GM21515 (cell line): ENCODE results near the gene SRPRB.

ENCODE experiments used
- ATAC-seq: cut with Tn5 transposase; IDR thresholded peaks from one replicate; pipeline ENCODE4 v1.9.1; 2021; ENCODE audit not compliant: unreplicated experiment

Gene SRPRB

GRCh38 chr3:133840055-133840737 lies 34.6 kb downstream of the SRPRB start:
- ATAC-seq, result no peak

DNA sequence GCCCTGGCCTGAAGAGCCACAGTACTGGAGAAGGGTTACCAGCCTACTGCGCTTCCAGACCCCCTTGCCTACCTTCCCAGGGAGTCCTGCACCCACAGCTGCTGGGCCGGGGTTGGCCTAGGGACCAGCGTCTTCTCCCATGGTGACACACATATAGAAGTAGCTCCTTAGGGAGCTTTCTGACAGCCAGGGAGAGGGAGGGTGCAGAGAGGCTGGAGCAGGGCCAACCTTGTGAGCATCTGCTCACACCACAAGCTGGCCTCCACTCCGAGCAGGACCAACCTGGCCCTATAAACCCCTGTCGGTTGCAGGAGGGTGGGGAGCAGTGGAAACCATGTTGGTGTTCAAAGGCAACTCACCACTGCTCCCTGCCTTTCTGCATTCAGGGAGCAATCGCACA lies 35.2 kb downstream of the SRPRB start:
- no peak for ATAC-seq

DNA sequence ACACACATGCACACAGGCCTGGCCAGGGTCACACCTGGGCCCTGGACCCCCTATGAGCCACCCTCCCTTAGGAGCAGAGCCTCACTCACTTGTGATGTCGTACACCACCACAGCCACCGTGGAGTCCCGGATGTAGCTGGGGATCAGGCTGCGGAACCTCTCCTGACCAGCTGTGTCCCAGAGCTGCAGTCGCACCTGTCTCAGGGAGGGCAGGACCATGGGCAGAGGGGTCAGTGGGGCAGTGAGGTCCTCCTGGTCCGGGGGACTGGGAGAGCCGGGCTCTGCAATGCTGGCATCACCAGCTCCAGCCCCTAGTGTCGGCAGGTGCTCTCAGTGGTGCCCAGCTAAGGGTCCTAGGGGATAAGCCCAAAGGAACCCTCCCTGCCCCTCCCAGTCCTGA lies 35.6 kb downstream of the SRPRB start:
- no peak for ATAC-seq

DNA sequence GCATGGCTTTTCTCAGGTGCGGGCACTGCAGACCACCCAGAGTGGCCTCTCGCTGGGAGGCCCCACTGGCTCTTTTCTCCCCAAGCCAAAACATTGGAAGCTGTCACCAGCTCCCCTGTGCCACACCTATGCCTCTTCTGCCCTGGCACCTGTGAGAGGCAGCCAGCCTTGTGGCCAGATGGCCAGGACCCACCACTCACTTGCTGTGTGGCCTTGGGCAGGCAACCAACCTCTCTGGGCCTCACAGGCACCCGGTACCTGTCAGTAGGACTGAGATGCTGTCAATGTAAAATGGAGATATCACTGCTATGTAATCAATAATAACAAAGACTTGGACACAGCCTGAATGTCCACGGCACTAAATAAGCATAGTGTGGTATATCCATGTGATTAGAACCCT lies 36.5 kb downstream of the SRPRB start:
- ATAC-seq, result no peak

- ATAC-seq, result no peak
Observed at GRCh38 chr3:133843634-133844033, 38.0 kb downstream of the SRPRB start.

GRCh38 chr3:133845127-133845526 lies 39.5 kb downstream of the SRPRB start:
- no peak for ATAC-seq

DNA sequence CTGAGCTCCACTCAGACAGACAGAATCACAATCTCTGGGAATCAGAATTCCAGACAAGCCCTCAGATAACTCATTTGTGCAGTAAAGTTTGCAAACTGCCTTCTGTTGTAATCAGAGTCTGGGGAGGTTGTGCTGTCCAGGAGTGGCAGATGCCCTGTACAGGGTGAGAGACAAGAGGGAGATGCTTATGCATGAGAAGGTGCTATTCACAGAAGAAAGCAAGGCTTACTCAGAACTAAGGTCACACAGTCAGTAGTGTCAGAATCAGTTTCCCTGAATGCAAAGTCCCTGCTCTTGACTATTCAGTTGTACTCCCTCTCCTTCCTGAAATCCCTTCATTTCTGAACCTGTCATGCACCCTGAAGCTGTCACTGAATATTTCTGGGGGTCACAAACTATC lies 43.7 kb downstream of the SRPRB start:
- no peak for ATAC-seq

GRCh38 chr3:133850034-133850433 lies 44.4 kb downstream of the SRPRB start:
- ATAC-seq, result no peak

DNA sequence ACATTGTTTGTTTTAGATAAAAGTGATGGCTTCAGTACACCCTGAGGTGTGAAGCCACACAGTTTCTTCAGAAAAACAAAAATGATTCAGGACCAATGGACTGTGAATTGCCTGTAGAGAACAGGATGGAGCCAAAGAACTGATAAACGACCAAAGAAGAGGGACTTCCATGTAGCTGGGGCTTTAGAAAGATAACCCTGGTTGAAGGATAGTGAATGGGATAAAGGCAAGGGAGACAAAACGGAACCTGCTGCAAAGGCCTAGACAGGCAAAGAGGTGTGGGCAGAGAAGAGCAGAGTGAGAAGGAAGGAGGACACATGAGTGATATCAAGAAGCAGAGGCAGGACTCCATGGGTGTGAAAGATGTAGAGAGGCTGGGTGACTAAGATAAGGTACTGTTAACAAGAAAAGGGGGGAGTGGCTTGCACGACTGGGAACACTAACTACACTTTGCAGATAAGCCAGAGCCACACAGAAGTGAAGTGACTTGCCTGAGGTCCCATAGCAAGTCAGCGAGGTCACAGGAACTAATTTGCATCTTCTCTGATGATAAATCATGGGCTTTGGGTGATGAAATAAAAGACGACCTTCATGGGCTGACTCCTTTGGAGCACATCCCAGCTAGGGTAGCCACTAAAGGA lies 45.8 kb downstream of the SRPRB start:
- ATAC-seq, result peak; percentile 54

DNA sequence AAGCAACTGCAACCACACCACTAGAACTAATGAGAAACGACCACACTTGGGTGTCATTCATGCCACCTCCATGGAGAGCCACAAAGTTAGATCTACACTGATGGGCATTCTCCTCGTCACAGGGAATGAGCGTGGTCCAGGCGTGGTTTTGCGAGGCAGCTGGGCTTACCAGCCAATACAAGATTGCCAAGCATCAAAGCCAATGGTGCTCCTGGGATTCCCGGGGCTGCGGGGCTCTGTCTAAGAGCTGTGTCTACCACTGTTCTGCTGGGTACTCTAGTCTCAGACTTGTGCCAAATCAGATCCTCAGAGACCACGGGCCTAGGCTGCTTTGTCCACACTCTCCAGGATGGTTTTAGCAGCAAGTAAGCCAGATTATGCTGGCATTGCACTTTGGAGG lies 46.3 kb downstream of the SRPRB start:
- no peak for ATAC-seq

DNA sequence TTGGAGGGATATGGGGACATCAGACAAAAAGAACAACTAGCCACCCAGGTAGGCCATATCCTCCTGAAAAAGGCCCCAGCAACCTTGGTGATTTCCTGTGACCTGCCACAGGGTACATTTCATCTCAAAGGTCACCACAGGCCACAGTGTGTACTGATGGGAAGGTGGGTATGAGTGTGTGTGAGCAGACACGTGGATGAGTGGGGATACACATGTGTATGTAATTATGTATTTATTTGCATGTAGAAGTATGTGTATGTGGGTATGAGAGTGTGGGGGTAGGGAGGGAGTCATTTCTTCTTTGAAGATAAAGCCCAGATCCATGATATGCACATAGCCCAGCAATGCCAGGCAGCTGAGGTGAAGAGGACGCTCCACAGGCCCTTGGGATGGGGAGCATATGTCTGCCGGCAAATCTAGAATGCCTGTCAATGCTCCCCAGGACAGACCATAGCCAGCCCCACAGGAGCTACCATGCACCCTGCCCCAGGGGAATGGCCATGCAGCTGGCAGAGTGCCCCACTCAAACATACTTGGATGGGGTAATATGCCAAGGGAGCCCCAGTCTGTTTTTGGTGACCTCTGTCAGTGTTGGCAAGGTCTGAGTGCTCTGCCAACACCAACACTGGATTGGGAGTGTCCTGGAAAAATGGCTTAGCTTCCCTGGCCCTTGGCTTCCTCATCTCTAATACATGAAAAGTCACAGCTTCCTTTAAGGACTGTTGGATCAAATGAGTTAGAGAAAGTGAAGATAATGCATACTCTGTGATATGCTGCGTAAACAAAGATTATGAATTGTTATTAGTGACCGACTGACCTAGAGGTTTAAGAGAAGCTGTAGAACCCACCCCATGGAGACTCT lies 47.7 kb downstream of the SRPRB start:
- ATAC-seq, result no peak

DNA sequence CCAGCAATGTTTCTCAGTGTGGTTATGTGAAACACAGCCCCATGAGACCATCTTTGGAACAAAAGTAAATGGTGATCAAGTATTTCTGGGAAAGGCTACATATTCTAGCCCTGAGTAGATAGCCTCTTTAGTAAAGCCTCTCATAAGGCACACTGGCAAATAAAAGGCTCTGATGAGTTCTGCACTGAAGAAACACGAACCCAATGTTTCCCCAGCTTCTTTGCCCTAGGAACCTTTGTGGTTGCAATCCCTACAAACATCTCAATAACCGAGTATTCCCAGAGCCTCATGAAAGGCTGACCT lies 48.3 kb downstream of the SRPRB start:
- ATAC-seq, result no peak

DNA sequence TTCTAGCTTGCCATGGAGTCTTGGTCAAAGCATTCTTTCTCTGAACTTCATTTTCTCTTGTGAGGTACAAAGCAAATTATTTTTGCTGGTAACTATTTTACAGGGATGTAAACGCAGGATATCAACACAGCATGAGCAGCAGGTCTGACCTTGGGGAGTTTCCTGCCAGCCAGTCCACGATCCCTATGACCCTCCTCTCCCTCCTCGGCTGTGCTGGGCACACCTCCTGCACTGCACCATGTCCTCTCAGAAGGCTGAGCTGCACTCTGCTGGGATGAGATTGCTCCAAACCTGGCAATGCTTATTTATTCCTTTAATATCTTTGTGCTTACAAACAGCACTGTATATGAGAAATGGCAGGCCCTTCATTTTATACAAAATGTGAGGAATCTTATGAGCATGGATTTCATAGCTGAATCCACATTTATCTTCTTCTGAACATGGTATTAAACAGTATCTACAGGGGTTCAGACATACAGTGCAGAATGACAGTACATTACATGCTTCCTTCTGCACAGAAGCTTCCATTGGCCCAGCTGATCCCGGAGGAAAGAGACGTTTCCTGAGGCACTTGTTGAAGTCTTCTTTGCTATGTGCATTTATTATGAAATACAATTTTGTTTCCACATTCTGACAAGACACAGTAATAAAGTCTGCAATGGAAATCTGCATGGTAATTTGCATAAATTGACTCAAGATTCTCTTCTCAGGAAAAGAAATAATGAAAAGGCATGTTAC lies 48.8 kb downstream of the SRPRB start:
- no peak for ATAC-seq

- no peak for ATAC-seq
Observed at GRCh38 chr3:133855002-133855370, 49.4 kb downstream of the SRPRB start.

- no peak for ATAC-seq
Observed at GRCh38 chr3:133855772-133856171, 50.2 kb downstream of the SRPRB start.

GRCh38 chr3:133856316-133856715 lies 50.7 kb downstream of the SRPRB start:
- ATAC-seq, result no peak

DNA sequence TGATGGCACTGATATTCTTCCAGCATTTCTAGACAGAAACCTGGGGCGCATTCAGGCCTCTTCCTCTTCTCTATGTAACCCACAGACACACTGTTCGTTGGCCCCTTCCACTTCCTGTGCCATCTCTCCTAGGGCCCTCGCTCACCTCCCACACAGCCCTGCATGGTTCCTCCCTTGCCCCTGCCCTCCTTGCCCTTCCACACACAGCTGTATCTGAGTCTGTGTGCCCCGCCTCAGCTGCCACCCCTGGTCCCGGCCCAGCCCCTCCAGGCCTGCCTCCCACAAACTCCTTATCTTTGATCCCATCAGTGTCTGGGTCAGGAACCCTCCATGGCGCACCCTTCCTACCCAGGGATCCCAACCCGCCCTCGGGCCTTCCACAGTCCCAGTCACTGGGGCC lies 52.2 kb downstream of the SRPRB start:
- no peak for ATAC-seq

DNA sequence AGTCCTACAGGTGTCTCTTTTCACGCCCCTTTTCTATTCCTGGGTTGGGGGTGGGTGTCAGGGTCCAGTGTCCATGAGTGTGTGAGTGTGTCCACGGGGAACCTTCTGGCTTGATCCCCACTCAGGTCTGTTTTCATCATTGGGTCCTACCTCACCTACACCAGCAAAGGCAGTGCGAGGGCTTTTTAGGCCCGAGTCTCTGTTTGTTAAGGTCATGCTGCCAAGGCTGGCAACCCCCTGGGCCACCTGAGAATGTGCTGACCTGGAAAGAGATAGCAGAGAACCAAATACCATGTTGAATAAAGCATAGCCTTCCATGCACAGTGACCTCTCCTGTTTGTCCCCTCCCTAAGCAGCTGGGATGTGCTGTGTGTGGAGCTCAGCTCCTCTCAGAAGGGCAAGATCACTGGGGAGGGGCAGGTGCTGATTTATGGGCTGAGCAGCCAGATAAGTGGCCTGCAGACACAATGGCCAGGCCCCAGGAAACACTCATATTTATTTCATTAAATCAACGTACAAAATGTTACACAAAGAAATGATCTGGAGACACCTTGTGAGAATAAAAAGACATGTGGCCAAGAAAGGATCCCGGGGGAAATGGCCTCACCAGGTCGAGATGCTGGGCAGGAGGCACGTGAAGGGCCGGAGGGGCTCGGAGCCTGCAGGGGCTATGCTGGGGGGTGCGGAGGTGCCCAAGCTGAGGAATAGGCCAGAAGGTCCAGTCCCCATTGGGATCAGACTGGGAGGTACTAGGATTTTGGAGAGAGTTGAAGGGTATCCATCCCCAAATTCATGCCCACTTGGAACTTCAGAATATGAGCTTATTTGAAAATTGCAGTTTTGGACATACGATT lies 54.0 kb downstream of the SRPRB start:
- ATAC-seq, result no peak

GRCh38 chr3:133860519-133860918 lies 54.9 kb downstream of the SRPRB start:
- ATAC-seq, result no peak

- ATAC-seq, result no peak
Observed at GRCh38 chr3:133862161-133862560, 56.5 kb downstream of the SRPRB start.

DNA sequence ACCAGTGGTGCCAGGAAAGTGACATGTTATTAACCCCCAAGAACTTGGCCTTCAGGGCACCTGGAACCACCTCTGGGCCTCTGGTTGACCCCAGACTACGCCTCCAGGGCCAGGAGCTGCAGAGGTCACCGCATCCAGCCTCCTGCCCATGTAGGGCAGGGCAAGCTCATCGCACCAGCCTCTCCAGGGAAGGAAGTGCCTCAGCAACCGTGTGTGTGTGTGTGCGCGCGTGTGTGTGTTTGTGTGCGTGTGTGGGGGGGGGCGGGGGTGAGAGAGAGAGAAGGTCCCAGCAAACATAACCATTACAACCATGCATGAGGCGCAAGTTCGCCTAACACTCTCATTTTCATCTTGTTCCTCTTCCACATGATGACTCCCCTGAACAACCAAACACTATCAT lies 58.3 kb downstream of the SRPRB start:
- ATAC-seq, result no peak
